MCF 10A (cell line): Measurements from ENCODE around the gene HMGN2. TPM values are rescaled to one million over a fixed set of nuclear protein-coding genes. Genes with fewer than 3 reads are reported as not detected.

ENCODE experiments used
- BruUV-seq: library from RNA; stranded (reverse); fragments of 400-500 nt; replicated peaks from 2 replicates; lab custom pipeline; 2021; lab: Mats Ljungman, UMichigan
- CTCF ChIA-PET: fragments of 300-600 bp; sonication (Branson Sonifier 250); formaldehyde crosslinking; extraction: SDS; loops from one replicate; lab custom pipeline; 2021; ENCODE audit warnings: antibody characterized with exemption, inconsistent platforms; lab: Yijun Ruan, JAX
- POLR2A ChIA-PET: fragments of 300-600, 350-650 bp; sonication (Branson Sonifier 250); formaldehyde crosslinking; extraction: SDS; loops from one replicate; lab custom pipeline; 2020; ENCODE audit warnings: antibody characterized with exemption, inconsistent platforms; lab: Yijun Ruan, JAX
- DNase-seq: peaks from one replicate; pipeline ENCODE4 v3.0.0-alpha.2; 2018; ENCODE audit not compliant: unreplicated experiment
- H3K27ac Mint-ChIP-seq: one replicate; pipeline ENCODE4 v1.8.0; 2022; ENCODE audit warnings: mild to moderate bottlenecking, low read depth, mixed read lengths; ENCODE audit not compliant: unreplicated experiment
- H3K27me3 Mint-ChIP-seq: one replicate; pipeline ENCODE4 v1.8.0; 2022; ENCODE audit warnings: mixed read lengths; ENCODE audit not compliant: insufficient read depth, unreplicated experiment
- H3K36me3 Mint-ChIP-seq: one replicate; pipeline ENCODE4 v1.8.0; 2022; ENCODE audit warnings: mild to moderate bottlenecking, moderate library complexity, mixed read lengths; ENCODE audit not compliant: insufficient read depth, unreplicated experiment
- H3K4me1 Mint-ChIP-seq: one replicate; pipeline ENCODE4 v1.8.0; 2022; ENCODE audit warnings: mixed read lengths; ENCODE audit not compliant: insufficient read depth, unreplicated experiment
- H3K4me3 Mint-ChIP-seq: one replicate; pipeline ENCODE4 v1.8.0; 2022; ENCODE audit warnings: mild to moderate bottlenecking, moderate library complexity, mixed read lengths; ENCODE audit not compliant: unreplicated experiment
- H3K9me3 Mint-ChIP-seq: one replicate; pipeline ENCODE4 v1.8.0; 2022; ENCODE audit warnings: mixed read lengths; ENCODE audit not compliant: unreplicated experiment
- intact Hi-C: fragments of 100-400 bp; cut with micrococcal nuclease; formaldehyde crosslinking; loops from 2 replicates; pipeline ENCODE4 v1.14.1; 2022
- total RNA-seq: library from RNA; stranded (reverse); gene quantifications from 2 replicates; pipeline ENCODE4 v1.2.3, GENCODE V29; 2022
- TF ChIP-seq, protein P1 (sequence below): fragments of 200-600 bp; IDR thresholded peaks from one replicate; pipeline ENCODE4 v1.8.0; 2022; ENCODE audit warnings: antibody characterized with exemption, mild to moderate bottlenecking; ENCODE audit not compliant: unreplicated experiment

The HMGN2 gene
- total RNA-seq, 1 experiment from 2014 or later = 364 TPM

DNA sequence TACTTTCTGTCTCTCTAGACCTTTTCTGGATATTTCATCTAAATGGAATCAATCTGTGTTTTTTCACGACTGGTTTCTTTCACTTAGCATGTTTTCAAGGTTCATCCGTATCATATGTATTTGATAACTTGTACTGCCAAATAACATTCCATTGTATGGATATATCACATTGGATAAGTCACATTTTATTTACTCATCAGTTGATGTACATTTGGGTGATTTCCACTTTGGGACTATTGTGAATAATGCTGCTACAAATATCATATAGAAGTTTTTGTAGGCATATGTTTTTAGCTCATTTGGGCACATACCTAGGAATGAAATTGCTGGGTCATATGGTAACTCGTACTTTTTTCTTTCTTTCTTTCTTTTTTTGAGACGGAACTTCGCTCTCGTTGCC is 6.7 kb downstream of the HMGN2 start:
- CTCF ChIA-PET = interaction anchor here (1.6 kb wide), 1 partner anchor 21 kb away, joined by 4 read pairs; no protein-coding TSS in a partner anchor
- intact Hi-C loops = no loop called here
- no peak overlapping the region for H3K27ac Mint-ChIP-seq
- no peaks in the 10 kb centered on the region for H3K4me1 Mint-ChIP-seq
- POLR2A ChIA-PET = interaction anchor here (0.6 to 1.0 kb wide), 3 partner anchors 10 to 50 kb away, joined by 3 to 4 read pairs (median 3); partner anchors contain the start of gene RPS6KA1
- H3K4me3 Mint-ChIP-seq = no peak overlapping the region
- DNase-seq = no peak
- BruUV-seq = no TSS peak
- H3K9me3 Mint-ChIP-seq = no peaks in the 10 kb centered on the region
- TF ChIP-seq, protein P1, sequence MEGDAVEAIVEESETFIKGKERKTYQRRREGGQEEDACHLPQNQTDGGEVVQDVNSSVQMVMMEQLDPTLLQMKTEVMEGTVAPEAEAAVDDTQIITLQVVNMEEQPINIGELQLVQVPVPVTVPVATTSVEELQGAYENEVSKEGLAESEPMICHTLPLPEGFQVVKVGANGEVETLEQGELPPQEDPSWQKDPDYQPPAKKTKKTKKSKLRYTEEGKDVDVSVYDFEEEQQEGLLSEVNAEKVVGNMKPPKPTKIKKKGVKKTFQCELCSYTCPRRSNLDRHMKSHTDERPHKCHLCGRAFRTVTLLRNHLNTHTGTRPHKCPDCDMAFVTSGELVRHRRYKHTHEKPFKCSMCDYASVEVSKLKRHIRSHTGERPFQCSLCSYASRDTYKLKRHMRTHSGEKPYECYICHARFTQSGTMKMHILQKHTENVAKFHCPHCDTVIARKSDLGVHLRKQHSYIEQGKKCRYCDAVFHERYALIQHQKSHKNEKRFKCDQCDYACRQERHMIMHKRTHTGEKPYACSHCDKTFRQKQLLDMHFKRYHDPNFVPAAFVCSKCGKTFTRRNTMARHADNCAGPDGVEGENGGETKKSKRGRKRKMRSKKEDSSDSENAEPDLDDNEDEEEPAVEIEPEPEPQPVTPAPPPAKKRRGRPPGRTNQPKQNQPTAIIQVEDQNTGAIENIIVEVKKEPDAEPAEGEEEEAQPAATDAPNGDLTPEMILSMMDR = no peak
- H3K27me3 Mint-ChIP-seq = no peaks in the 10 kb centered on the region
- peaks cover 36% of the 10 kb centered on the region for H3K36me3 Mint-ChIP-seq

DNA sequence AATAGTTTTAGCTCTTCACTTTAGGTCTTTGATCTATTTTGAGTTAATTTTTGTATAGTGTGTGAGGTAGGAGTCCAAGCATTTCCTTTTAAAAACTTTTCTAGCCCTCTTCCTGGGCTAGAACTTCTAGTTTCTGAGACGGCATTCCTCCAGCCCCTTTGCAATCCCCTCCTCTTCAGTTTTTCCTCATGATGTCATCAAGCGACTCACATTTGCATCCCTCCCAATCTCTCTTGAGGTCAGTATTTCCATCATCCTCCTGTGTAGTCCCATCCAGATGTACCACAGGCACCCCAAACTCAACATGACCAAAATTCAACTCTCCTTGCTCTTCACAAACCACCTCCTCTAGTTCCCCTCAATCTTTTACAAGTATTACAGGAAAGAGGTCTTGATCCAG is 10.7 kb downstream of the HMGN2 start:
- Mint-ChIP-seq H3K4me1 (no peaks in the 10 kb centered on the region), H3K36me3 (peaks cover 3% of the 10 kb centered on the region), H3K4me3 (no peak overlapping the region), H3K27me3 (no peaks in the 10 kb centered on the region), H3K27ac (no peak overlapping the region), H3K9me3 (no peaks in the 10 kb centered on the region)
- ChIA-PET CTCF (interaction anchor here (0.6 to 1.1 kb wide), 2 partner anchors 17 to 43 kb away, joined by 3 to 4 read pairs; no protein-coding TSS in a partner anchor), POLR2A (no interaction called here)
- intact Hi-C loops = no loop called here
- TF ChIP-seq, protein P1 = no peak
- DNase-seq = no peak
- no TSS peak for BruUV-seq

DNA sequence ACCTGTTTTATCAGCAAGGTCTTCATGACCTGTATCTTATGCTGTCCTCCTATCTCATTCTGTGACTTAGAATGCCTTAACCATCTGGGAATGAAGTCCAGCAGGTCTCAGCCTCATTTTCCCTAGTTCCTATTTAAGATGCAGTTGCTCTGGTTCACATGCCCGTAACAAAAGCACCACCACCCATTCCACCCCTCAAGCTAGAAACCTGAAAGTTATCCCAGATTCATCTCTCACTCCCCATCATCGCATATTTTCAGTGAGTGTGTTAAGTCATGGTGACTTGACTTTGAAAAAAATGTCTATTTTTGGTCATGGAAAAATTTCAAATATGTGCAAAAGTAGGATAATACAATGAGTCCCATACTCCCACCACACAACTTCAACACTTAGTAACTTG is 11.7 kb downstream of the HMGN2 start:
- no peak overlapping the region for H3K4me3 Mint-ChIP-seq
- H3K4me1 Mint-ChIP-seq = no peaks in the 10 kb centered on the region
- H3K36me3 Mint-ChIP-seq = no peaks in the 10 kb centered on the region
- ChIA-PET POLR2A (no interaction called here), CTCF (no interaction called here)
- H3K27ac Mint-ChIP-seq = no peak overlapping the region
- no TSS peak for BruUV-seq
- DNase-seq = no peak
- no peaks in the 10 kb centered on the region for H3K27me3 Mint-ChIP-seq
- intact Hi-C loops = no loop called here
- H3K9me3 Mint-ChIP-seq = no peaks in the 10 kb centered on the region
- TF ChIP-seq, protein P1 = no peak

DNA sequence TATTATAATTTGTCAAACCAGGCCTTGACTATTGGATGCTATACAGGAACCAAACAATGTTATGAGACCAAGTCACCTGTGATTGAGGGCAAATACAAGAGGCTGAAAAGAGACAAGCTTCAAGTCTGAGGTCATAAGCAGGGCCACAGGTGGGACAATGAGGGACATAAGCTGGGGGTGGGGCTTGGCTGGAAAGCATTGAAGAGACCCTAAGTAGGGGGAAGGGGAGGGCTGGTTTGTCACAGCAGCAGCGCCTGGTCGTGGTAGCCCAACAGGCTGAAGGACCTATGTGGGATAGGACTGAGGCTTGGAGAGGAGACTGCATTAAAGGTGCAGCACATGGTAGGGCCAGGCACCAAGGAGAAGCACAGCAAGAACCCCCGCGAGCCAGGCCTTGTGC is 17.9 kb downstream of the HMGN2 start:
- POLR2A ChIA-PET = interaction anchor here (1.0 to 2.0 kb wide), 4 partner anchors 10 to 298 kb away, joined by 3 to 17 read pairs (median 8); partner anchors contain the start of gene HMGN2

More for the DNA sequence above, 17.9 kb downstream of the HMGN2 start:
- intact Hi-C loops = no loop called here
- H3K4me3 Mint-ChIP-seq = no peak overlapping the region
- BruUV-seq = no TSS peak
- CTCF ChIA-PET = interaction anchor here (3.2 kb wide), 1 partner anchor 10 kb away, joined by 17 read pairs; no protein-coding TSS in a partner anchor
- H3K9me3 Mint-ChIP-seq = no peaks in the 10 kb centered on the region
- H3K27me3 Mint-ChIP-seq = no peaks in the 10 kb centered on the region
- no peak overlapping the region for H3K27ac Mint-ChIP-seq
- no peak for DNase-seq
- H3K36me3 Mint-ChIP-seq = no peaks in the 10 kb centered on the region
- no peaks in the 10 kb centered on the region for H3K4me1 Mint-ChIP-seq
- TF ChIP-seq, protein P1 = no peak
